SU-DHL-6 (cell line): ENCODE data around the gene TWNK.
A peak's percentile ranks its signal among the peaks of the same experiment; 100 is the strongest.

Source experiments
- H2AFZ ChIP-seq: fragments of 200-600 bp; sonication (generic); 2 replicates; pipeline ENCODE4 v1.6.1; 2014; ENCODE audit warnings: low read depth, mild to moderate bottlenecking, moderate library complexity, mixed read lengths, antibody characterized with exemption, low read length; ENCODE audit not compliant: severe bottlenecking
- H3F3A ChIP-seq: fragments of 200-600 bp; shearing (Covaris generic); 2 replicates; pipeline ENCODE4 v1.6.0; 2016; ENCODE audit warnings: antibody characterized with exemption, mild to moderate bottlenecking; ENCODE audit not compliant: insufficient read depth
- H3K27ac ChIP-seq: fragments of 200-600 bp; sonication (generic); 2 replicates; pipeline ENCODE4 v1.5.1; 2016; ENCODE audit warnings: low read depth, mild to moderate bottlenecking, low read length, moderate library complexity, mixed read lengths
- H3K27me3 ChIP-seq: fragments of 200-600 bp; sonication (generic), shearing (Covaris generic); 2 replicates; pipeline ENCODE4 v1.6.0; 2014; ENCODE audit warnings: mild to moderate bottlenecking, low read length
- H3K36me3 ChIP-seq: fragments of 200-600 bp; sonication (generic); 2 replicates; pipeline ENCODE4 v1.6.1; 2014; ENCODE audit warnings: mild to moderate bottlenecking, low read length, mixed read lengths
- H3K4me2 ChIP-seq: fragments of 300-600, 200-600 bp; shearing (Covaris generic), sonication (generic); 2 replicates; pipeline ENCODE4 v1.6.0; 2014; ENCODE audit warnings: low read length, low read depth, mild to moderate bottlenecking; ENCODE audit not compliant: poor library complexity, severe bottlenecking
- H3K4me3 ChIP-seq: fragments of 200-600 bp; sonication (generic); 2 replicates; pipeline ENCODE4 v1.5.1; 2014; ENCODE audit warnings: antibody characterized with exemption, low read length, mild to moderate bottlenecking, mixed read lengths; ENCODE audit not compliant: insufficient read depth, poor library complexity, severe bottlenecking
- H3K79me2 ChIP-seq: fragments of 200-600 bp; sonication (generic); 2 replicates; pipeline ENCODE4 v1.6.1; 2014; ENCODE audit warnings: mild to moderate bottlenecking, low read length, moderate library complexity; ENCODE audit not compliant: insufficient read depth
- H3K9ac ChIP-seq: fragments of 200-600 bp; sonication (generic); 2 replicates; pipeline ENCODE4 v1.7.0; 2014; ENCODE audit warnings: mild to moderate bottlenecking, low read length
- H3K9me2 ChIP-seq: fragments of 200-600 bp; sonication (generic); replicated peaks from 2 replicates; pipeline ENCODE4 v1.6.1; 2014; ENCODE audit warnings: low read length; ENCODE audit not compliant: insufficient read depth
- H3K9me3 ChIP-seq: fragments of 200-600 bp; sonication (generic); 2 replicates; pipeline ENCODE4 v1.6.1; 2014; ENCODE audit warnings: low read length, mixed read lengths; ENCODE audit not compliant: insufficient read depth
- H4K20me1 ChIP-seq: fragments of 200-600 bp; sonication (generic); 2 replicates; pipeline ENCODE4 v1.6.1; 2014; ENCODE audit warnings: low read depth, mild to moderate bottlenecking, antibody characterized with exemption, low read length, moderate library complexity, mixed read lengths
- EZH2phosphoT487 ChIP-seq: fragments of 200-600 bp; sonication (generic), shearing (Covaris generic); conservative IDR thresholded peaks from 2 replicates; pipeline ENCODE4 v1.6.1; 2018; ENCODE audit warnings: mild to moderate bottlenecking, antibody characterized with exemption, low read length, moderate library complexity, mixed read lengths
- TF ChIP-seq, protein P1 (sequence below): fragments of 200-600 bp; sonication (generic); IDR thresholded peaks from one replicate; pipeline ENCODE4 v1.5.1; 2017; ENCODE audit warnings: antibody characterized with exemption, mild to moderate bottlenecking, low read length, moderate library complexity; ENCODE audit not compliant: insufficient read depth, poor library complexity, severe bottlenecking

Gene TWNK

DNA sequence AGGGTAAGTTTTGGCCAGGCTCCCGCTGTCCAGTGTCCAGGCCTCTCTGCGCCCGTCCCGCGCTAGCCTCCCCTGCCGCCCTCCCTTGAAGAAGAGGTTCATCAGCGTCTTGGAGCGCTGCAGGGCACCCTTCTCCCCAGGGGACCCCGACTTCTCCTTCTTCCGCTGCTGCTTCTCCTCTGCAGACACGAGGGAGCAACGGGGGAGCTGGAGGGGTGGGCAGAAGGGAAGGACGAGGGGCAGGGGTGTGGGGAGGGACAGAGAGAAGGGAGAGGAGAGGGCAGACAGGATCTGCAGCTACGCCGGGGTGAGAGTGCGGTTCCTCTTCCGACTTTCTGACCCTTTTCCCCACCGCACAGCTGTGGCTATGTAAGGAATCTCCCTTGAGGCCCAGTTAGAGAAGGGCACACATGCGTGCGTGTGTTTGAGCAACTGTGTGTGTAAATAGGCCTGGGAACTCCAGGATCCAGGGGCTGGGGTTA, 30.8 kb downstream of the TWNK start:
- no peaks in the 10 kb centered on the region for H3F3A ChIP-seq
- no peak overlapping the region for H2AFZ ChIP-seq
- H3K27me3 ChIP-seq, result no peaks in the 10 kb centered on the region
- no peaks in the 10 kb centered on the region for H4K20me1 ChIP-seq
- H3K9me3 ChIP-seq, result no peaks in the 10 kb centered on the region
- TF ChIP-seq, protein P1, sequence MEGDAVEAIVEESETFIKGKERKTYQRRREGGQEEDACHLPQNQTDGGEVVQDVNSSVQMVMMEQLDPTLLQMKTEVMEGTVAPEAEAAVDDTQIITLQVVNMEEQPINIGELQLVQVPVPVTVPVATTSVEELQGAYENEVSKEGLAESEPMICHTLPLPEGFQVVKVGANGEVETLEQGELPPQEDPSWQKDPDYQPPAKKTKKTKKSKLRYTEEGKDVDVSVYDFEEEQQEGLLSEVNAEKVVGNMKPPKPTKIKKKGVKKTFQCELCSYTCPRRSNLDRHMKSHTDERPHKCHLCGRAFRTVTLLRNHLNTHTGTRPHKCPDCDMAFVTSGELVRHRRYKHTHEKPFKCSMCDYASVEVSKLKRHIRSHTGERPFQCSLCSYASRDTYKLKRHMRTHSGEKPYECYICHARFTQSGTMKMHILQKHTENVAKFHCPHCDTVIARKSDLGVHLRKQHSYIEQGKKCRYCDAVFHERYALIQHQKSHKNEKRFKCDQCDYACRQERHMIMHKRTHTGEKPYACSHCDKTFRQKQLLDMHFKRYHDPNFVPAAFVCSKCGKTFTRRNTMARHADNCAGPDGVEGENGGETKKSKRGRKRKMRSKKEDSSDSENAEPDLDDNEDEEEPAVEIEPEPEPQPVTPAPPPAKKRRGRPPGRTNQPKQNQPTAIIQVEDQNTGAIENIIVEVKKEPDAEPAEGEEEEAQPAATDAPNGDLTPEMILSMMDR, result no peak
- no peak for TF ChIP-seq EZH2phosphoT487
- H3K4me3 ChIP-seq, result no peak overlapping the region
- H3K36me3 ChIP-seq, result no peaks in the 10 kb centered on the region
- no peaks in the 10 kb centered on the region for H3K79me2 ChIP-seq
- H3K9ac ChIP-seq, result no peak overlapping the region
- no peak overlapping the region for H3K27ac ChIP-seq
- H3K9me2 ChIP-seq, result no peaks in the 10 kb centered on the region
- no peak overlapping the region for H3K4me2 ChIP-seq

DNA sequence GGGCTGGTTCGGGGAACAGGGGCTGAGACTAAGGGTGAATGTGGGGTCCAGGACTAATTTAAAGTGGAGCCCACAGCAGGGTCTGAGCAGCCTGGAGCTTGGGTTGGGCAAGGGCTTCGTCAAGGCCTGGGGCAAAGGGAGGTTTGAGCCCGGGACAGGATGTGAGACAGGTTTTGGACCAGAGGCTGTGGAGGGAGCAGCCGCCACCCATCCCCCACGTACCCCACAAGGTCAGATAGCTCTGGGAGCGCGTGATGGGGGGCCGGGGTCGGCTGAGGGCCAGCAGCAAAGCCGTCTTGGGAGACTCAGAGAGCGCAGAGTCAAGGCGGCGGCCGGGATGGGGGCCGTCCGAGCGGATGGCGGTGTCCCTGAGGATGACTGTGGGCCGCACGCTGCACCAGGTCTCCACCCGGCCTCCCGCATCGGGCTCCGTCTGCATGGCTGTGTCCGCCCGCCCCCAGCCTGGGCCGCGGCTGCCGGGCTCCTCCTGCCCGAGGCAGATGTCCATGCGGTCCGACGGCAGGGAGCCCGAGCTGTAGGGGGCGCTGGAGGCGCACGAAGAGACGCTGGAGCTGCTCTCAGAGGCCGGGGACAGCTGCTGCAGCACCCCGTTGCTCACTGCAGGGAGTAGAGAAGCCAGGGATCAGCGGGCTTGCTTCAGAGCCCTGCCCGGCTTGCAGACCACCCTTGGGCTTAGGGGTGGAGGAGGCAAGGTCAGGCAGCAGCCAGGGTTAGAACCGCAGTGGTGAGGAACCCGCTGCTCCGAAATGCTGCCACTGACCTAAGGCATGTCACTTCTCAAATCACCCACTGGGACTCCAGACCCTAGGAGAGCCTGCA, 31.5 kb downstream of the TWNK start:
- H3K79me2 ChIP-seq, result no peaks in the 10 kb centered on the region
- H4K20me1 ChIP-seq, result no peaks in the 10 kb centered on the region
- H3F3A ChIP-seq, result no peaks in the 10 kb centered on the region
- H3K36me3 ChIP-seq, result no peaks in the 10 kb centered on the region
- no peak overlapping the region for H3K27ac ChIP-seq
- H3K9me3 ChIP-seq, result no peaks in the 10 kb centered on the region
- H3K27me3 ChIP-seq, result no peaks in the 10 kb centered on the region
- H3K9me2 ChIP-seq, result no peaks in the 10 kb centered on the region
- H2AFZ ChIP-seq, result no peak overlapping the region
- TF ChIP-seq EZH2phosphoT487, result no peak
- TF ChIP-seq, protein P1, result peak; percentile 62
- no peak overlapping the region for H3K4me3 ChIP-seq
- no peak overlapping the region for H3K9ac ChIP-seq
- H3K4me2 ChIP-seq, result no peak overlapping the region

DNA sequence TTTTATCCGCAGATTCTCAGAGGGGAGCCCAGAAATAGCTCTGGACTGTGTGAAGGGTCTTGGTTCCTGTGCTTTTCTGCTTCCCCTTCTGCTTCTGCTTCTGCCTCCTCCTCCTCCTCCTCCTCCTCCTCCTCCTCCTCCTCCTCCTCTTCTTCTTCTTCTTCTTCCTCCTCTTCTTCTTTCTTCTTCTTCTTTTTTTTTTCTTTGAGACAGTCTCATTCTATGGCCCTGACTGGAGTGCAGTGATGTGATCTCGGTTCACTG, 32.0 kb downstream of the TWNK start:
- no peaks in the 10 kb centered on the region for H3K27me3 ChIP-seq
- H3F3A ChIP-seq, result no peaks in the 10 kb centered on the region
- H2AFZ ChIP-seq, result no peak overlapping the region
- H3K36me3 ChIP-seq, result no peaks in the 10 kb centered on the region
- no peaks in the 10 kb centered on the region for H3K9me3 ChIP-seq
- H3K9ac ChIP-seq, result no peak overlapping the region
- TF ChIP-seq, protein P1, result no peak
- TF ChIP-seq EZH2phosphoT487, result no peak
- H4K20me1 ChIP-seq, result no peaks in the 10 kb centered on the region
- no peaks in the 10 kb centered on the region for H3K9me2 ChIP-seq
- no peak overlapping the region for H3K27ac ChIP-seq
- H3K79me2 ChIP-seq, result no peaks in the 10 kb centered on the region
- H3K4me2 ChIP-seq, result no peak overlapping the region
- no peak overlapping the region for H3K4me3 ChIP-seq
